GM12878 (cell line): ENCODE data around the gene MRPS35.

Experiments used
- CHD4 ChIP-seq: fragments of 200-600 bp; sonication (generic); IDR thresholded peaks from 2 replicates; pipeline ENCODE4 v1.6.1; 2016; ENCODE audit warnings: mild to moderate bottlenecking
- CREB1 ChIP-seq: IDR thresholded peaks from 2 replicates; pipeline ENCODE4 v1.6.1; 2012; ENCODE audit warnings: low read depth, mild to moderate bottlenecking, inconsistent platforms
- CTCF ChIP-seq, 3 experiments: IDR thresholded peaks in 2 of 3; conservative IDR thresholded peaks in 1 of 3; 2 replicates each; pipeline ENCODE4 v1.5.1; 2011; ENCODE audit warnings: low read depth in 3 of 3, low read length in 3 of 3, mild to moderate bottlenecking in 3 of 3, control low read depth in 2 of 3, moderate library complexity in 2 of 3, inconsistent platforms in 1 of 3, mixed read lengths in 1 of 3; ENCODE audit not compliant: control insufficient read depth in 2 of 3, insufficient read depth in 1 of 3; ENCODE audit errors: extremely low read depth in 1 of 3
- EP300 ChIP-seq, 2 experiments: fragments of 150-350 bp in 1 of 2; IDR thresholded peaks; 2 replicates each; pipeline ENCODE4 v1.6.1; 2011 to 2012; ENCODE audit warnings: low read depth in 2 of 2, low read length in 2 of 2, borderline replicate concordance in 1 of 2, improper control_type of control experiment in 1 of 2, inconsistent platforms in 1 of 2; ENCODE audit not compliant: control insufficient read depth in 1 of 2
- EZH2 ChIP-seq: IDR thresholded peaks from 2 replicates; pipeline ENCODE4 v1.6.1; 2012; ENCODE audit warnings: low read depth, mild to moderate bottlenecking, control low read depth, inconsistent platforms, low read length, borderline replicate concordance; ENCODE audit not compliant: control insufficient read depth
- SIN3A ChIP-seq: IDR thresholded peaks from 2 replicates; pipeline ENCODE4 v1.6.1; 2012; ENCODE audit warnings: low read depth, low read length, improper control_type of control experiment

GRCh38 chr12:27674989-27675388, 35.6 kb upstream of the MRPS35 start:
- TF ChIP-seq CREB1 (no peak), EP300 (IDR thresholded peaks at IDR 0.05; ENCODE audit: borderline replicate concordance in 1 of 2, control insufficient read depth in 1 of 2, low read depth in 2 of 2, low read length in 2 of 2) (no peak), CTCF (IDR thresholded peaks at IDR 0.05 in 2 of 3, conservative IDR thresholded peaks at IDR 0.05 in 1 of 3; ENCODE audit: control insufficient read depth in 2 of 3, extremely low read depth in 1 of 3, insufficient read depth in 1 of 3, low read depth in 3 of 3, low read length in 3 of 3) (no peak), EZH2 (no peak), CHD4 (no peak), SIN3A (no peak)
